Transverse colon (tissue), 4 donors: ENCODE measurements around the gene A1CF. TPM values are rescaled to one million over a fixed set of nuclear protein-coding genes. Genes with fewer than 3 reads are reported as not detected.
"Not testable (repeated sequence)": the region's sequence is repeated elsewhere in the genome, so short reads cannot be mapped to it uniquely, and the experiment has no call there.

Experiments used
- DNase-seq: peaks from one replicate; pipeline ENCODE4 v3.0.0-alpha.2; 2019
- H3K27ac ChIP-seq, 4 donors: fragments of 200-600 bp; sonication (generic); 2 replicates each; pipeline ENCODE4 v1.5.1; 2016 to 2018; ENCODE audit warnings: inconsistent platforms in 4 of 4
- H3K27me3 ChIP-seq: fragments of 200-600 bp; sonication (generic); 2 replicates; pipeline ENCODE4 v1.5.1; 2017; ENCODE audit warnings: inconsistent platforms
- H3K36me3 ChIP-seq, 4 donors: fragments of 200-600 bp; sonication (generic); 2 replicates each; pipeline ENCODE4 v1.5.1; 2017 to 2019; ENCODE audit warnings: inconsistent platforms in 4 of 4
- H3K4me1 ChIP-seq, 4 donors: fragments of 200-600 bp; sonication (generic); 2 replicates each; pipeline ENCODE4 v1.5.1; 2017 to 2020; ENCODE audit warnings: inconsistent platforms in 4 of 4
- H3K4me3 ChIP-seq, 4 donors: fragments of 200-600 bp; sonication (generic); 1 replicate in 1 of 4; 2 replicates in 3 of 4; pipeline versions ENCODE4 v1.5.1 to v1.6.1; 2017 to 2019; ENCODE audit warnings: inconsistent platforms in 4 of 4
- H3K9me3 ChIP-seq, 2 donors: fragments of 200-600 bp; sonication (generic); 2 replicates each; pipeline ENCODE4 v1.5.1; 2017 to 2019; ENCODE audit warnings: inconsistent platforms in 2 of 2
- EP300 ChIP-seq: sonication (generic); formaldehyde crosslinking; IDR thresholded peaks from one replicate; pipeline ENCODE4 v1.6.1; 2017; ENCODE audit warnings: antibody characterized with exemption, low read depth
- POLR2A ChIP-seq: fragments of 450-650 bp; IDR thresholded peaks from one replicate; pipeline ENCODE4 v1.6.1; 2016; ENCODE audit warnings: antibody characterized with exemption, mild to moderate bottlenecking, moderate library complexity
- POLR2AphosphoS5 ChIP-seq, 3 donors: sonication (generic); formaldehyde crosslinking; IDR thresholded peaks; one replicate each; pipeline ENCODE4 v1.6.1; 2016; ENCODE audit warnings: antibody characterized with exemption in 3 of 3
- WGBS, 2 donors: methylation state at CpG; one replicate each; pipeline ENCODE4 v1.1.5; 2018; ENCODE audit warnings: low coverage in 1 of 2; 5-methylcytosine and 5-hydroxymethylcytosine counted together
- in situ Hi-C, 4 donors: fragments of 200-750 bp; cut with MboI; loops; one replicate each; pipeline versions ENCODE4 v1.15.0 to v1.15.1; 2017; ENCODE audit warnings: low sequenced_read_pairs in 3 of 4, low pct_ligation_motif_present in 1 of 4, low pct_unique_long_range_greater_than_20kb in 1 of 4
- intact Hi-C: fragments of 100-400 bp; cut with DNase I; formaldehyde crosslinking; loops from one replicate; pipeline ENCODE4 v1.15.1; 2023; ENCODE audit warnings: low total_unique reads
- total RNA-seq, 4 donors: library from RNA; depleted of rRNA; stranded (reverse); fragments of >200 nt; gene quantifications; one replicate each; pipeline ENCODE4 v1.1.0, GENCODE V29; 2016
- TF ChIP-seq, protein P1 (sequence below), 5 experiments: fragments of 200-600 bp in 3 of 5; fragments of 450-650 bp in 2 of 5; sonication (generic) in 3 of 5; IDR thresholded peaks; 1 replicate in 2 of 5; 2 replicates in 3 of 5; pipeline ENCODE4 v1.5.1; 2016 to 2017; ENCODE audit warnings: antibody characterized with exemption in 5 of 5, inconsistent platforms in 3 of 5, mild to moderate bottlenecking in 2 of 5, moderate library complexity in 1 of 5

Gene A1CF
- total RNA-seq, 4 donors from 2014 or later, result 31.0 to 90.6 (median 63.4) TPM

DNA sequence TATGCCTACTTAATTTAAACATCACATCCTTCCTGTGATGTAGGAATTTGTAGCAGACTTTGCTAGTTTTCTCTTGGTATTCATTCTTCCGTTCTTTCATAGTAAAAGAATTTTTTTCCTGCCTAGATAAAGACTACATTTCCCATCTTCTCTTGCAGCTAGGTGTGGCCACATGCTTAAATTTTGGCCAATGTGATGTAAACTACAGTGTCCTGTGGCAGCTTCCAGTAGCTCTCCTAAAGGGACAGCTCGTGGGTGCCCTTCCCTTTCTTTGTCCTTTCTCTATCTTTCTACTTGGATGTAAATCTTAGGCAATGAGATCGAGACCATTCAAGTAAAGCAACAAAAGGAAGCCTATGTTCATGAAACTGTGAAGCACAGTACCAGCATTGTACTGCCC is 87.1 kb downstream of the A1CF start:
- WGBS, 2 donors, result 71 to 75% methylated on average over 2 to 3 of the region's 3 CpGs
- Histone ChIP-seq H3K27ac (no peak overlapping the region), H3K9me3 (no peaks in the 10 kb centered on the region), H3K27me3 (no peaks in the 10 kb centered on the region), H3K4me3 (no peak overlapping the region), H3K36me3 (no peaks in the 10 kb centered on the region), H3K4me1 (no peaks in the 10 kb centered on the region)
- intact Hi-C loops, result no loop called here
- no peak for DNase-seq
- in situ Hi-C loops, result no loop called here
- TF ChIP-seq POLR2A (no peak), POLR2AphosphoS5 (IDR thresholded peaks at IDR 0.05) (no peak), EP300 (no peak)
- TF ChIP-seq, protein P1, sequence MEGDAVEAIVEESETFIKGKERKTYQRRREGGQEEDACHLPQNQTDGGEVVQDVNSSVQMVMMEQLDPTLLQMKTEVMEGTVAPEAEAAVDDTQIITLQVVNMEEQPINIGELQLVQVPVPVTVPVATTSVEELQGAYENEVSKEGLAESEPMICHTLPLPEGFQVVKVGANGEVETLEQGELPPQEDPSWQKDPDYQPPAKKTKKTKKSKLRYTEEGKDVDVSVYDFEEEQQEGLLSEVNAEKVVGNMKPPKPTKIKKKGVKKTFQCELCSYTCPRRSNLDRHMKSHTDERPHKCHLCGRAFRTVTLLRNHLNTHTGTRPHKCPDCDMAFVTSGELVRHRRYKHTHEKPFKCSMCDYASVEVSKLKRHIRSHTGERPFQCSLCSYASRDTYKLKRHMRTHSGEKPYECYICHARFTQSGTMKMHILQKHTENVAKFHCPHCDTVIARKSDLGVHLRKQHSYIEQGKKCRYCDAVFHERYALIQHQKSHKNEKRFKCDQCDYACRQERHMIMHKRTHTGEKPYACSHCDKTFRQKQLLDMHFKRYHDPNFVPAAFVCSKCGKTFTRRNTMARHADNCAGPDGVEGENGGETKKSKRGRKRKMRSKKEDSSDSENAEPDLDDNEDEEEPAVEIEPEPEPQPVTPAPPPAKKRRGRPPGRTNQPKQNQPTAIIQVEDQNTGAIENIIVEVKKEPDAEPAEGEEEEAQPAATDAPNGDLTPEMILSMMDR (IDR thresholded peaks at IDR 0.05), result no peak

DNA sequence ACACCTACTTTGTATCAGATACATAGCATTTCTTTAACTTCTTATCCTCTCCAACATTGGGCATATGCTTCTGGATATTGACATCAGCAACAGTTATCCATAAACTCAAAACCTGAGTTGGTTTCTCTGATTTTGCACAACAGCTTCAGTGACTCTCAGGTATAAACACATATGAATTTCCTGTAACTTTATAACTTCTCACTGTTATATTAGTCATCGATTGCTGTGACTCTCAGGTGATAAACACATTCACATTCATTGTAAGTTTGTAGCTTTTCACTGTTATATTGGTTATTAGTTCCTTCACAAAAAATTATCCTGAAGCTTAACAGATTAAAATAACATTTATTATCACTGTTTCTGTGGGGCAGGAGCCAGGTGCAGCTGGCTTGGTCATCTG is 88.7 kb downstream of the A1CF start:
- H3K9me3 ChIP-seq, result no peaks in the 10 kb centered on the region
- no peak for TF ChIP-seq POLR2AphosphoS5 (IDR thresholded peaks at IDR 0.05)
- TF ChIP-seq EP300, result no peak
- TF ChIP-seq POLR2A, result no peak
- TF ChIP-seq, protein P1 (IDR thresholded peaks at IDR 0.05), result no peak
- H3K4me1 ChIP-seq, result no peaks in the 10 kb centered on the region
- no peak for DNase-seq
- no peak overlapping the region for H3K27ac ChIP-seq
- WGBS, 2 donors, result 81 to 100% methylated on average over 1 of the region's 1 CpG
- in situ Hi-C loops, result no loop called here
- no peak overlapping the region for H3K4me3 ChIP-seq
- intact Hi-C loops, result no loop called here
- H3K27me3 ChIP-seq, result no peaks in the 10 kb centered on the region
- H3K36me3 ChIP-seq, result no peaks in the 10 kb centered on the region

DNA sequence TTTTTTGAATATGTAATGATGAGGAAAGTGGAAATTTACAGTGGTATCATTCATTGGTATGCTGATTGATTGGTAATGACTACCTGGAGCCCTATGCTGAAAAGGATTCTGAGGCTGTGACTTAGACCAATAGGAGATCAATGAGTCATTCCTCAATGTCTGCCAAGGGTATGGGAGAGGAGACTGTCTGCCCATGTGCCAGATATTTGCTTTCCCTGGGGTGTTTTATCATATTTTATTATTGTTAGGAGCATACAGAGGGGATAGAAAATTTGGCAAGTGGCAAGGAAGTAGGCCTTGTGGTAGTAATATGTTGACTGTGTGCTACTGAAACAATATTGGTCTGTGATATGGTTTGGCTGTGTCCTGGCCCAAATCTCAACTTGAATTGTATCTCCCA is 90.9 kb downstream of the A1CF start:
- H3K9me3 ChIP-seq, result no peaks in the 10 kb centered on the region
- H3K4me1 ChIP-seq, result no peaks in the 10 kb centered on the region
- H3K4me3 ChIP-seq, result no peak overlapping the region
- TF ChIP-seq EP300 (no peak), POLR2AphosphoS5 (IDR thresholded peaks at IDR 0.05) (no peak), POLR2A (no peak)
- TF ChIP-seq, protein P1 (IDR thresholded peaks at IDR 0.05), result no peak
- H3K36me3 ChIP-seq, result no peaks in the 10 kb centered on the region
- intact Hi-C loops (no loop called here), in situ Hi-C loops (no loop called here)
- H3K27ac ChIP-seq, result no peak overlapping the region
- DNase-seq, result no peak
- no peaks in the 10 kb centered on the region for H3K27me3 ChIP-seq

DNA sequence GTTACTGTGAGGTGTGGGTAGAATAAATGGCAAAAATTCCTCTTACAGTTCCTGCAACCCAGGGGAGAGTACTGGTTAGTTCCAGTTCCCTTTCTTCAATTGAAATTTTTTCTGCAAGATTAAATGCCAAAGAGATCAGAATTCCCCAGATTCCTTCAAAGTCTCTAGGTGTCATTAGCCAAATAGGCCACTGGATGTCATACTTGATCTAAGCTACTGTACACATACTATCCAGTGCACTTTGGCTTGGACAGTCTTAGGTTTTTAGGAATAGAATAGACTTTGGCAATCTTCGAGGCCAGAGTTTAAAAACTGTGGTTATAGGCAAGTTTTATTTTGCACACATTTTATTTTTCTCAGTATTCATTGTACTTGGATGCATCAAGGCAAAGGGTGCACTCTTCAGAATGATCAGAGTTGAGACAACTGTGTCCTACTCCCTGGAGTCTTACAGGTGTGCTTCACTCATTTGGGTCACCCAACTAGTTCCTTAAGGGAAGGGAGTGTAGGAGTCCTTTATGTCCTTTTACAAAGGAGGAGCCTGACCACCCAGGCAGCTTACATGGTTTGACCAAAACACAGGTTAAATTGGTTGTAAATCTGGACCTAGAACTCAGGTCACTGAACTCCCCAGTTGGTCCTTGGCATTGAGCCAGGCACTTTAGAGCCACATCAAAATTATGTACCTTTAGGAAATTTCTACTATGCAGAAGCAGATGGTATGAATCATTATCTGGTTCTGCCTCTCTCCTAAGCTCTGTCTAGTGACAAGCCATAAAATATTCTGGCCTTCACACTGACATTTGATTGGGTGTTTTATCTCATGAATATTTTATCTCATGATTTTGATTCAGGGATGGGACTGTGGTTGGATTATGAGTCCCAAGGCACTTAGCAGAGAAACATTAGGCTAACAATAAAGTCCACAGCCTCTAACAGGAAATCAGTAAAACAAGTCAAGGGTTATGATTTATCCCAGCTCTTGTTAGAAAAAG is 96.2 kb downstream of the A1CF start:
- Histone ChIP-seq H3K27me3 (no peaks in the 10 kb centered on the region), H3K4me1 (peaks cover 0 to 4% (median 0%) of the 10 kb centered on the region in 4 donors), H3K4me3 (no peak overlapping the region), H3K27ac (no peak overlapping the region), H3K9me3 (no peaks in the 10 kb centered on the region), H3K36me3 (no peaks in the 10 kb centered on the region)
- in situ Hi-C loops (no loop called here), intact Hi-C loops (no loop called here)
- TF ChIP-seq, protein P1 (IDR thresholded peaks at IDR 0.05), result peak; percentile 7 to 61 (median 43)
- no peak for TF ChIP-seq EP300
- no peak for TF ChIP-seq POLR2A
- no peak for TF ChIP-seq POLR2AphosphoS5 (IDR thresholded peaks at IDR 0.05)
- 23 to 40% methylated on average over 1 of the region's 1 CpG for WGBS, 2 donors
- DNase-seq, result no peak

DNA sequence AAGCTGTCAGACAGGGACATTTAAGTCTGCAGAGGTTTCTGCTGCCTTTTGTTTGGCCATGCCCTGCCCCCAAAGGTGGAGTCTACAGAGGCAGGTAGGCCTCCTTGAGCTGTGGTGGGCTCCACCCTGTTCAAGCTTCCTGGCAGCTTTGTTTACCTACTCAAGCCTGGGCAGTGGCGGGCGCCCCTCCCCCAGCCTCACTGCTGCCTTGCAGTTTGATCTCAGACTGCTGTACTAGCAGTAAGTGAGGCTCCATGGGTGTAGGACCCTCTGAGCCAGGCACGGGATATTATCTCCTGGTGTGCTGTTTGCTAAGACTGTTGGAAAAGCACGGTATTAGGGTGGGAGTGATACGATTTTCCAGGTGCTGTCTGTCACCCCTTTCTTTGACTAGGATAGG is 97.5 kb downstream of the A1CF start:
- H3K27ac ChIP-seq, in situ Hi-C loops, H3K4me3 ChIP-seq, H3K36me3 ChIP-seq, H3K27me3 ChIP-seq, intact Hi-C loops, H3K9me3 ChIP-seq, H3K4me1 ChIP-seq: not testable (repeated sequence)
- WGBS, 2 donors, result 57% methylated on average over 5 of the region's 5 CpGs; no CpG with 5 or more reads in 1 of the 2 donors
- DNase-seq, result peak; percentile 14

DNA sequence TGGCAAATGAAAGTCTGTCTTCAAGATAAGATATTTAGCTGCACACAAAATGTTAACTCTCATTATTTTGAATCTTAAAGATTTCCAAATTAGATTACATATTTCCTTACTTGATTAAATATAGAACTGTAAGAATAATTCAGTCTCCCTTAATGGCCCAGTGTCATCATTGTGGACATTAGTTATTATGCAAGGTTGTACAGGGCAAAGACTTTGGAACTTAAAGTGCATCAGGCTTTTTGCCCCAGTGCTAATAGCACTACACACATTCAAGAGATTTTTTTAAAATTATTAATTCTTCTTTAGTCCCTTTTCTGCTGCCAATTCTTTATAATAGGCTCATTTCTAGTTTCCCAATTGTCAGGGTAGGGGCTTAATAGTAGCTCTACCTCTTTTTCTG is 103.4 kb downstream of the A1CF start:
- H3K36me3 ChIP-seq, H3K27ac ChIP-seq, H3K9me3 ChIP-seq, DNase-seq, H3K27me3 ChIP-seq, H3K4me1 ChIP-seq, in situ Hi-C loops, H3K4me3 ChIP-seq, intact Hi-C loops: not testable (repeated sequence)
